Cardiac muscle cell (in vitro differentiated cells and primary cell): Measurements from ENCODE around the gene NPAS3. TPM values are rescaled to one million over a fixed set of nuclear protein-coding genes. Genes with fewer than 3 reads are reported as not detected.

Experiments used
- DNase-seq, 2 donors: peaks; one replicate each; pipeline versions ENCODE4 v3.0.0 to v3.0.0-alpha.2; 2010 to 2017; ENCODE audit warnings: low read depth in 1 of 2, low spot score in 1 of 2
- H3K27ac ChIP-seq: fragments of 200-600 bp; sonication (generic); 2 replicates; pipeline ENCODE4 v1.5.1; 2016
- H3K27me3 ChIP-seq: fragments of 200-600 bp; sonication (generic); 2 replicates; pipeline ENCODE4 v1.6.0; 2016; ENCODE audit warnings: control low read depth
- H3K36me3 ChIP-seq: fragments of 200-600 bp; sonication (generic); 2 replicates; pipeline ENCODE4 v1.5.1; 2016; ENCODE audit warnings: control low read depth
- H3K4me1 ChIP-seq: fragments of 200-600 bp; sonication (generic); 2 replicates; pipeline ENCODE4 v1.8.1; 2017; ENCODE audit warnings: low read depth, mild to moderate bottlenecking, mixed run types
- H3K4me3 ChIP-seq: fragments of 200-600 bp; sonication (generic); 2 replicates; pipeline ENCODE4 v1.5.1; 2016; ENCODE audit warnings: mild to moderate bottlenecking
- H3K9me3 ChIP-seq: fragments of 200-600 bp; sonication (generic); 2 replicates; pipeline ENCODE4 v1.5.1; 2017; ENCODE audit warnings: low read depth, mild to moderate bottlenecking, control low read depth
- CTCF ChIP-seq: IDR thresholded peaks from 2 replicates; pipeline ENCODE4 v1.5.1; 2012; ENCODE audit warnings: low read depth, mild to moderate bottlenecking, low read length
- polyA plus RNA-seq: library from polyadenylated mRNA; unstranded; fragments of >200 nt; fragmentation: Nextera tagmentation; extraction: Ambion mirVana; gene quantifications from 2 replicates; pipeline ENCODE4 v1.2.1, GENCODE V29; 2016
- total RNA-seq: library from RNA; depleted of rRNA; stranded (reverse); fragments of >200 nt; gene quantifications from 2 replicates; pipeline ENCODE4 v1.2.3, GENCODE V29; 2016

Gene NPAS3
- total and polyA plus RNA-seq, 2 experiments from 2014 or later: 0.18 TPM

- Histone ChIP-seq H3K4me3 (no peak overlapping the region), H3K4me1 (no peaks in the 10 kb centered on the region), H3K27ac (no peak overlapping the region), H3K36me3 (no peaks in the 10 kb centered on the region), H3K27me3 (no peaks in the 10 kb centered on the region), H3K9me3 (no peaks in the 10 kb centered on the region)
- TF ChIP-seq CTCF: no peak
- DNase-seq: no peak
Observed at GRCh38 chr14:33016613-33017012, 77.9 kb downstream of the NPAS3 start.

- H3K9me3 ChIP-seq: no peaks in the 10 kb centered on the region
- H3K4me1 ChIP-seq: no peaks in the 10 kb centered on the region
- no peaks in the 10 kb centered on the region for H3K36me3 ChIP-seq
- H3K27me3 ChIP-seq: no peaks in the 10 kb centered on the region
- DNase-seq: no peak
- H3K27ac ChIP-seq: no peak overlapping the region
- H3K4me3 ChIP-seq: no peak overlapping the region
- no peak for TF ChIP-seq CTCF
Observed at GRCh38 chr14:33017016-33017415, 78.3 kb downstream of the NPAS3 start.

GRCh38 chr14:33019346-33019745 is 80.7 kb downstream of the NPAS3 start:
- DNase-seq: no peak
- TF ChIP-seq CTCF: no peak
- no peak overlapping the region for H3K27ac ChIP-seq
- no peaks in the 10 kb centered on the region for H3K36me3 ChIP-seq
- no peaks in the 10 kb centered on the region for H3K4me1 ChIP-seq
- H3K27me3 ChIP-seq: no peaks in the 10 kb centered on the region
- no peaks in the 10 kb centered on the region for H3K9me3 ChIP-seq
- no peak overlapping the region for H3K4me3 ChIP-seq

GRCh38 chr14:33026850-33027430 is 88.3 kb downstream of the NPAS3 start:
- TF ChIP-seq CTCF: no peak
- H3K9me3 ChIP-seq: no peaks in the 10 kb centered on the region

GRCh38 chr14:33029511-33029910 is 90.8 kb downstream of the NPAS3 start:
- Histone ChIP-seq H3K27ac (no peak overlapping the region), H3K4me1 (no peaks in the 10 kb centered on the region), H3K4me3 (no peak overlapping the region), H3K27me3 (no peaks in the 10 kb centered on the region), H3K9me3 (no peaks in the 10 kb centered on the region), H3K36me3 (no peaks in the 10 kb centered on the region)
- TF ChIP-seq CTCF: no peak
- DNase-seq: no peak

More at GRCh38 chr14:33026850-33027430, 88.3 kb downstream of the NPAS3 start:
- Histone ChIP-seq H3K4me1 (no peaks in the 10 kb centered on the region), H3K4me3 (no peak overlapping the region), H3K36me3 (no peaks in the 10 kb centered on the region), H3K27me3 (no peaks in the 10 kb centered on the region), H3K27ac (no peak overlapping the region)
- peak in 1 of 2 donors; percentile 2 for DNase-seq
